Measurements from ENCODE around the gene FGR. TPM values are rescaled to one million over a fixed set of nuclear protein-coding genes. Genes with fewer than 3 reads are reported as not detected.

Gene FGR
- total RNA-seq, 1 donor from 2014 or later = not detected

DNA sequence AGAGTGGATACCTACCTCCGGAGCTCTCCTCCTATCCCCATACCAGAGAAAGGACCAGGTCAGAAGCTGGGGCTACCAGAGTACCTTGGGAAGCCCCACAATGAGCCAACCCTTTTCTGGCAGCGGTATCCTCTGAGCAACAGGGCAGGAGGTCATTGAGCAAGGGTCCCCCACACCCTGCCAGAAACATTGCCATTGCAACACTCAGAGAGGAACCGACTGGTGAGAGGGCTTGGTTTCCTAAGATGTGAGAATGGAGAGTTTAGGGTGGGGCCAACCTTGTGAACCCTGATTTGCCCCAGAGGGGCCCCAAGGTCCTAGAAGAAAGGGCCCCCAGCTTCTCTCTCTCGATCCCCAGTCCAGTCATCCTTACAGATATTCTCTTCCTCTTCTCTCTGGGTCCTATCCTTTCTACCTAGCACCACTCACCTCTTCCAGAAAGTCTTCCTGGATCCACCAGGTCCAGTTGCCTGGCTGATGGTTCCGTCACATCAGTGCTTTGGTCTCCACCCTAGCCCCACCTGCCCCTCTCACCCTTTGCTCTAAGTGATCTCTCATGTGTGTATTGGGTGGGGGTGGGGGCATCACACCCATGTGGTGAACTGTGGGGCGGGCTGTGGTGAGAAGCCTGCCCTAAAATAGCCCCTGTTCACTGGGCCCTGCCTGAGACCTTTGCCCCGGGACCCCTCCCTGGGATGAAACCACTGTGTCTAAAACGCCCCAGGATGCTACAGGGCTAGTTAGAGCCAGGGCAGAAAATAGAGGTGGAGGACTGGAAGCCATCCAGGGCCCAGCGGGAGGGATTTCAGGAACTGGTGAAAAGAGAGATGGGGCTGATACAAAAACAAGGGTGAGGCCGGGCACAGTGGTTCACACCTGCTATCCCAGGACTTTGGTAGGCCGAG is 8.7 kb downstream of the FGR start:
- H3K27ac Mint-ChIP-seq = no peak overlapping the region
- Histone ChIP-seq H3F3A (ENCODE audit: low read depth) (no peaks in the 10 kb centered on the region), H4K20me1 (ENCODE audit: low read depth) (no peaks in the 10 kb centered on the region), H3K4me3 (no peak overlapping the region), H3K27me3 (peaks cover 8% of the 10 kb centered on the region), H3K4me1 (no peaks in the 10 kb centered on the region), H3K4me2 (no peak overlapping the region), H2AFZ (replicated peaks) (no peak overlapping the region), H3K9me3 (ENCODE audit: low read depth) (no peaks in the 10 kb centered on the region), H3K9ac (no peak overlapping the region), H3K27ac (no peak overlapping the region), H3K79me2 (ENCODE audit: low read depth) (no peaks in the 10 kb centered on the region), H3K36me3 (no peaks in the 10 kb centered on the region)
- peaks cover 38% of the 10 kb centered on the region for H3K4me1 Mint-ChIP-seq
- H3K9me3 Mint-ChIP-seq = no peaks in the 10 kb centered on the region
- peaks cover 10% of the 10 kb centered on the region for H3K27me3 Mint-ChIP-seq (ENCODE audit: insufficient read depth, low read depth)
- no peaks in the 10 kb centered on the region for H3K36me3 Mint-ChIP-seq
- no peak for DNase-seq (ENCODE audit: low spot score)
- TF ChIP-seq EZH2 (IDR thresholded peaks at IDR 0.05) = no peak
- no peak for TF ChIP-seq EZH2phosphoT487 (IDR thresholded peaks at IDR 0.05)
- H3K4me3 Mint-ChIP-seq = no peak overlapping the region

DNA sequence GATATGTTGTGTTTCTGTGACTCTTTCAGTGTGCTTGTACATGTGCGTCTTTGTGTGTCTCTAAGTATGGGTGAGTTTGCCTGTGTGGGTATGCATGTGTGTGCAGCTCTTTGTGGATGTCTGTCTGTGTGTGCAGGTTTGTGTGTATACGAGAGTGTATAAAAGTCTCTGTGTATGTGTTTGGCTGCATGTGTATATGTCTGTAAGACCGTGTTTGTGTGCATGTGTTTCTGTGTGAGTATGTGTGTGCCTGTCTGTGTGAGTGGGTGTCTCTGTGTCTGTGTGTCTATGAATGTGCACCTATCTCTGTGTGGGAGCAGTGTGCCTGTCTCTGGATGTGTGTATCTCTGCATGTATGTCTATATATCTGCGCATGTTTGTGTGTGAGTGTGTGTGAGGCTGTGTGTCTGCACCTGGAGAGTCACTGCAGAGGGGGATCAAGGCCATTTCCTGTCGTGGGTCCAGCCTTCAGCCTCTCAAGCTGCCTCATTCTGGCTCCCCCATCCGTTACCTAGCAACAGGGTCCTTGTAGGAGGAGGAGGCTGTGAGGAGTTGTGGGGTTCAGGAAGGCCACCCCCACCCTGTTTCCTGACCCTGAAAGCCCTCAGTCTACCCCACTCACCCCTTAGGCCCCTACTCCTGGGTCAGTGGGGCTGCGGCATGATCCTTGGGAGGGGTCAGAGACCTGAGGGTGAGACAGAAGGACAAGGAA is 10.4 kb downstream of the FGR start:
- H4K20me1 ChIP-seq (ENCODE audit: low read depth) = no peaks in the 10 kb centered on the region
- Mint-ChIP-seq H3K9me3 (no peaks in the 10 kb centered on the region), H3K27me3 (ENCODE audit: insufficient read depth, low read depth) (peaks cover 10% of the 10 kb centered on the region), H3K27ac (no peak overlapping the region), H3K4me1 (peaks cover 24% of the 10 kb centered on the region), H3K36me3 (no peaks in the 10 kb centered on the region), H3K4me3 (no peak overlapping the region)
- H3K4me2 ChIP-seq = no peak overlapping the region
- no peaks in the 10 kb centered on the region for H3K36me3 ChIP-seq
- H2AFZ ChIP-seq (replicated peaks) = no peak overlapping the region
- TF ChIP-seq EZH2phosphoT487 (IDR thresholded peaks at IDR 0.05) (no peak), EZH2 (IDR thresholded peaks at IDR 0.05) (no peak)
- TF ChIP-seq, protein P1, sequence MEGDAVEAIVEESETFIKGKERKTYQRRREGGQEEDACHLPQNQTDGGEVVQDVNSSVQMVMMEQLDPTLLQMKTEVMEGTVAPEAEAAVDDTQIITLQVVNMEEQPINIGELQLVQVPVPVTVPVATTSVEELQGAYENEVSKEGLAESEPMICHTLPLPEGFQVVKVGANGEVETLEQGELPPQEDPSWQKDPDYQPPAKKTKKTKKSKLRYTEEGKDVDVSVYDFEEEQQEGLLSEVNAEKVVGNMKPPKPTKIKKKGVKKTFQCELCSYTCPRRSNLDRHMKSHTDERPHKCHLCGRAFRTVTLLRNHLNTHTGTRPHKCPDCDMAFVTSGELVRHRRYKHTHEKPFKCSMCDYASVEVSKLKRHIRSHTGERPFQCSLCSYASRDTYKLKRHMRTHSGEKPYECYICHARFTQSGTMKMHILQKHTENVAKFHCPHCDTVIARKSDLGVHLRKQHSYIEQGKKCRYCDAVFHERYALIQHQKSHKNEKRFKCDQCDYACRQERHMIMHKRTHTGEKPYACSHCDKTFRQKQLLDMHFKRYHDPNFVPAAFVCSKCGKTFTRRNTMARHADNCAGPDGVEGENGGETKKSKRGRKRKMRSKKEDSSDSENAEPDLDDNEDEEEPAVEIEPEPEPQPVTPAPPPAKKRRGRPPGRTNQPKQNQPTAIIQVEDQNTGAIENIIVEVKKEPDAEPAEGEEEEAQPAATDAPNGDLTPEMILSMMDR (IDR thresholded peaks at IDR 0.05) = no peak
- no peak overlapping the region for H3K9ac ChIP-seq
- no peaks in the 10 kb centered on the region for H3K27me3 ChIP-seq
- H3K9me3 ChIP-seq (ENCODE audit: low read depth) = no peaks in the 10 kb centered on the region
- H3K4me3 ChIP-seq = no peak overlapping the region
- no peak for DNase-seq (ENCODE audit: low spot score)
- H3K4me1 ChIP-seq = no peaks in the 10 kb centered on the region
- no peak overlapping the region for H3K27ac ChIP-seq
- peaks cover 2% of the 10 kb centered on the region for H3F3A ChIP-seq (ENCODE audit: low read depth)
- no peaks in the 10 kb centered on the region for H3K79me2 ChIP-seq (ENCODE audit: low read depth)

DNA sequence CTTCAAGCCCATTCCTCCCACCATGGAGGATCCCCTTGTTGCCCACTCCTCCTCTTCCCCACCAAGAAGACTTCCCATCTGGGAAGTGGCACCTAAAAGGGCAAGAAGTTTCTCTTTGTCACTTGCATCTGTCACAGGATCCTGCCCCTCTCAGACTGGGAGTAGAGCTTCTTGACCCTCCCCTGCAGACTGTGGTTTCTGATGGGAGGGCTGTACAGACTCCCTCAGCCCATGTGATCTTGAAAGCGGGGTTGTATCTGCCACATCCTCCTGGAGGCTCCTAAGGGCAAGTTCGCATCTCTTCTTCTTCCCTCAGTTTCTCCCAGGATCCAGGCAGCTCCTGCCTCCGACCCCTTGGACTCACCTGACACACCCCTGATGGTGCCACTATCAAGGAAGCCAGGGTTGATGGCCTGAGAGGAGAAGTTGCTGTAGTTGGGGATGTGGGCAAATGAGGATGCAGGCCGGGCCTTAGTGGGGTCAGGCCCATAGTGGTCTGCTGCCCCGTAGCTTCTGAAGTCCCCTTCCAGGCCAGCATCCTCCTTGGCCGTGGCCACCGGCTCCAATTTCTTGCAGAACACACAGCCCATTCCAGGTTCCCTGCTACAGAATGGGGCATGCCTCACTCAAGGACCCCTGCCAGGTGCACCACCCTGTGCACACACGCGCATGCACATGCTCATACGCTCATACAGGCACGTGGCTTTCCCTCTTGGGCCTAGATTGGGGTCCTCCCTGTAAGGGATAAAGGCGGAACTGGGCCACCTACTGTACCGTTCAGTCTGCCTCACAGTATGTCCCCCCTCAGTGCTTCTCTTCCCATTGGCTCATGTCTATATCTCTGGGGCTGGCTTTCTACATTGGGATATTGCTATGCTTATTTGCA is 11.4 kb downstream of the FGR start:
- H4K20me1 ChIP-seq (ENCODE audit: low read depth) = no peaks in the 10 kb centered on the region
- Mint-ChIP-seq H3K36me3 (no peaks in the 10 kb centered on the region), H3K9me3 (no peaks in the 10 kb centered on the region), H3K27me3 (ENCODE audit: insufficient read depth, low read depth) (peaks cover 10% of the 10 kb centered on the region), H3K27ac (no peak overlapping the region), H3K4me1 (peaks cover 16% of the 10 kb centered on the region), H3K4me3 (no peak overlapping the region)
- H3K9ac ChIP-seq = no peak overlapping the region
- DNase-seq (ENCODE audit: low spot score) = no peak
- no peaks in the 10 kb centered on the region for H3K79me2 ChIP-seq (ENCODE audit: low read depth)
- no peak overlapping the region for H2AFZ ChIP-seq (replicated peaks)
- H3K4me3 ChIP-seq = no peak overlapping the region
- H3K27me3 ChIP-seq = no peaks in the 10 kb centered on the region
- TF ChIP-seq, protein P1 (IDR thresholded peaks at IDR 0.05) = no peak
- TF ChIP-seq EZH2phosphoT487 (IDR thresholded peaks at IDR 0.05) (no peak), EZH2 (IDR thresholded peaks at IDR 0.05) (no peak)
- H3K9me3 ChIP-seq (ENCODE audit: low read depth) = no peaks in the 10 kb centered on the region
- no peak overlapping the region for H3K4me2 ChIP-seq
- peaks cover 2% of the 10 kb centered on the region for H3F3A ChIP-seq (ENCODE audit: low read depth)
- no peaks in the 10 kb centered on the region for H3K36me3 ChIP-seq
- H3K27ac ChIP-seq = no peak overlapping the region
- H3K4me1 ChIP-seq = no peaks in the 10 kb centered on the region
